K562 (cell line): ENCODE data around the gene NRXN3. TPM values are rescaled to one million over a fixed set of nuclear protein-coding genes. Genes with fewer than 3 reads are reported as not detected.

Experiments used
- ATAC-seq: fragments of 200-7000 bp; cut with Tn5 transposase; 3 replicates; pipeline ENCODE4 v1.9.1; 2020; ENCODE audit warnings: moderate library complexity
- BruUV-seq: library from RNA; stranded (reverse); fragments of 400-500 nt; replicated peaks from 2 replicates; lab custom pipeline; 2021; lab: Mats Ljungman, UMichigan
- CTCF ChIA-PET: fragments of 300-600 bp; formaldehyde crosslinking; extraction: SDS; loops from one replicate; lab custom pipeline; 2021; ENCODE audit warnings: low intra/inter-chr PET ratio; lab: Yijun Ruan, JAX
- POLR2A ChIA-PET: fragments of 300-600, 350-650 bp; sonication (Branson Sonifier 250); formaldehyde crosslinking; extraction: SDS; loops from one replicate; lab custom pipeline; 2021; ENCODE audit warnings: antibody characterized with exemption, inconsistent platforms; lab: Yijun Ruan, JAX
- DNase-seq, 4 experiments: peaks; one replicate each; pipeline versions ENCODE4 v3.0.0 to v3.0.0-alpha.2; 2011 to 2018; ENCODE audit warnings: low spot score in 3 of 4, mixed read lengths in 3 of 4; ENCODE audit errors: extremely low read depth in 1 of 4
- FAIRE-seq: peaks from 2 replicates; lab custom pipeline; 2011; peaks lifted over from hg19 to GRCh38; lab: Jason Lieb, UNC
- H2AFZ ChIP-seq: 2 replicates; pipeline ENCODE4 v1.6.0; 2011; ENCODE audit warnings: low read depth, low read length, control low read depth, inconsistent platforms
- H3K27ac ChIP-seq: fragments of 200-600 bp; 3 replicates; pipeline ENCODE4 v1.8.0; 2011; ENCODE audit warnings: low read depth, mild to moderate bottlenecking, control low read depth, inconsistent platforms, low read length, moderate library complexity, mixed read lengths; ENCODE audit errors: extremely low read depth
- H3K27me3 ChIP-seq, 2 experiments: fragments of 300-600 bp in 1 of 2; 2 replicates in 1 of 2; 3 replicates in 1 of 2; pipeline versions ENCODE4 v1.6.0 to v1.8.0; 2011; ENCODE audit warnings: inconsistent platforms in 2 of 2, low read length in 2 of 2, mild to moderate bottlenecking in 1 of 2, mixed read lengths in 1 of 2, moderate library complexity in 1 of 2; ENCODE audit not compliant: control insufficient read depth in 2 of 2, insufficient read depth in 2 of 2
- H3K36me3 ChIP-seq: fragments of 300-600 bp; 3 replicates; pipeline ENCODE4 v1.8.0; 2011; ENCODE audit warnings: mild to moderate bottlenecking, low read length, inconsistent platforms; ENCODE audit not compliant: control insufficient read depth, insufficient read depth
- H3K4me1 ChIP-seq, 2 experiments: fragments of 200-600 bp in 1 of 2; replicated peaks in 1 of 2; 2 replicates in 1 of 2; 3 replicates in 1 of 2; pipeline versions ENCODE4 v1.5.1 to v1.8.0; 2011; ENCODE audit warnings: inconsistent platforms in 2 of 2, low read length in 2 of 2, mild to moderate bottlenecking in 1 of 2, mixed read lengths in 1 of 2, moderate library complexity in 1 of 2; ENCODE audit not compliant: control insufficient read depth in 2 of 2, insufficient read depth in 2 of 2
- H3K4me2 ChIP-seq: 2 replicates; pipeline ENCODE4 v1.6.1; 2011; ENCODE audit warnings: low read length, control low read depth, inconsistent platforms, mixed read lengths; ENCODE audit not compliant: insufficient read depth
- H3K4me3 ChIP-seq: fragments of 200-600 bp; sonication (generic), shearing (Covaris generic); 2 replicates; pipeline ENCODE4 v1.5.1; 2016; ENCODE audit warnings: control low read depth, inconsistent platforms
- H3K79me2 ChIP-seq: fragments of 200-600 bp; 3 replicates; pipeline ENCODE4 v1.8.0; 2011; ENCODE audit warnings: low read length, inconsistent platforms; ENCODE audit not compliant: control insufficient read depth, insufficient read depth
- H3K9ac ChIP-seq, 2 experiments: 2 replicates each; pipeline versions ENCODE4 v1.6.0 to v1.6.1; 2011; ENCODE audit warnings: low read depth in 2 of 2, low read length in 2 of 2, control low read depth in 1 of 2, inconsistent platforms in 1 of 2, mild to moderate bottlenecking in 1 of 2, mixed read lengths in 1 of 2; ENCODE audit not compliant: insufficient read depth in 1 of 2
- H3K9me1 ChIP-seq: one replicate; pipeline ENCODE4 v1.6.0; 2011; ENCODE audit warnings: inconsistent platforms, mild to moderate bottlenecking, low read length, moderate library complexity; ENCODE audit not compliant: control insufficient read depth, insufficient read depth
- H3K9me3 ChIP-seq: replicated peaks from 2 replicates; pipeline ENCODE4 v1.5.1; 2011; ENCODE audit warnings: low read depth, low read length, inconsistent platforms; ENCODE audit not compliant: control insufficient read depth, insufficient read depth
- H4K20me1 ChIP-seq: replicated peaks from 2 replicates; pipeline ENCODE4 v1.6.1; 2011; ENCODE audit warnings: low read length, inconsistent platforms, mixed read lengths; ENCODE audit not compliant: control insufficient read depth, insufficient read depth
- ARID2 ChIP-seq: fragments of 450-650 bp; IDR thresholded peaks from 2 replicates; pipeline ENCODE4 v1.6.1; 2017; ENCODE audit warnings: antibody characterized with exemption, mild to moderate bottlenecking
- DIDO1 ChIP-seq: fragments of 450-650 bp; IDR thresholded peaks from 2 replicates; pipeline ENCODE4 v1.6.1; 2016; ENCODE audit warnings: low read depth, missing biosample characterization, missing genetic modification characterization
- FOXA1 ChIP-seq: fragments of 450-650 bp; IDR thresholded peaks from 2 replicates; pipeline ENCODE4 v1.6.1; 2016; ENCODE audit warnings: mild to moderate bottlenecking, borderline replicate concordance
- HDGF ChIP-seq: fragments of 450-650 bp; IDR thresholded peaks from 2 replicates; pipeline ENCODE4 v1.6.1; 2016
- MYC ChIP-seq, 2 experiments: fragments of 250-450 bp in 1 of 2; sonication (Bioruptor Pico) in 1 of 2; IDR thresholded peaks; 2 replicates each; pipeline versions ENCODE4 v1.5.1 to v1.6.1; 2012 to 2021; ENCODE audit warnings: low read depth in 2 of 2, borderline replicate concordance in 1 of 2, improper control_type of control experiment in 1 of 2, low read length in 1 of 2, mild to moderate bottlenecking in 1 of 2, moderate library complexity in 1 of 2
- NELFE ChIP-seq: IDR thresholded peaks from 2 replicates; pipeline ENCODE4 v1.6.1; 2011; ENCODE audit warnings: mild to moderate bottlenecking; ENCODE audit not compliant: insufficient read depth, insufficient read length
- PHTF2 ChIP-seq: fragments of 250-450 bp; sonication (Bioruptor Pico); IDR thresholded peaks from 2 replicates; pipeline ENCODE4 v1.5.0; 2021; ENCODE audit warnings: mild to moderate bottlenecking
- SAFB2 ChIP-seq: fragments of 200-400 bp; formaldehyde crosslinking; IDR thresholded peaks from 2 replicates; pipeline ENCODE4 v1.6.1; 2018; ENCODE audit warnings: borderline replicate concordance, low read length, low read depth, moderate library complexity; ENCODE audit not compliant: severe bottlenecking
- TGIF2 ChIP-seq: sonication (generic); formaldehyde crosslinking; IDR thresholded peaks from 2 replicates; pipeline ENCODE4 v1.8.1; 2022; ENCODE audit warnings: mild to moderate bottlenecking, missing genetic modification reagents, moderate library complexity
- THAP12 ChIP-seq: fragments of 250-450 bp; sonication (Bioruptor Pico); IDR thresholded peaks from 2 replicates; pipeline ENCODE4 v1.9.0; 2021; ENCODE audit warnings: mild to moderate bottlenecking, inconsistent platforms
- THAP7 ChIP-seq: fragments of 250-450 bp; sonication (Bioruptor Pico); IDR thresholded peaks from 2 replicates; pipeline ENCODE4 v1.5.0; 2021
- U2AF1 ChIP-seq: fragments of 200-400 bp; formaldehyde crosslinking; optimal IDR thresholded peaks from 2 replicates; pipeline ENCODE3; 2017; ENCODE audit warnings: mild to moderate bottlenecking, low read depth, low read length, moderate library complexity
- ZNF699 ChIP-seq: fragments of 250-450 bp; sonication (Bioruptor Pico); IDR thresholded peaks from 2 replicates; pipeline ENCODE4 v1.8.0; 2021; ENCODE audit warnings: mild to moderate bottlenecking, moderate library complexity; ENCODE audit not compliant: insufficient replicate concordance
- WGBS: fragments of 100-300 bp; shearing (Covaris generic); methylation state at CpG from one replicate; pipeline ENCODE4 v1.1.6; 2016; ENCODE audit warnings: low coverage, mixed read lengths; ENCODE audit not compliant: insufficient coverage; ENCODE audit errors: missing lambda C conversion rate; 5-methylcytosine and 5-hydroxymethylcytosine counted together
- in situ Hi-C: fragments of 300-500 bp; cut with MboI; formaldehyde crosslinking; loops from 4 replicates; pipeline ENCODE4 v1.15.0; 2018; ENCODE audit warnings: inconsistent platforms, mixed read lengths
- intact Hi-C: fragments of 100-400 bp; cut with micrococcal nuclease; formaldehyde crosslinking; loops from 2 replicates; pipeline ENCODE4 v1.14.2; 2022
- polyA plus RNA-seq, 8 experiments: library from polyadenylated mRNA; depleted of rRNA in 4 of 8; stranded (reverse) in 5 of 8; unstranded in 3 of 8; fragments of >200 nt; fragmentation: Nextera tagmentation in 2 of 8; fragmentation: Illumina TruSeq in 1 of 8; extraction: Ambion mirVana in 2 of 8; extraction: Trizol in 1 of 8; gene quantifications; 2 replicates each; pipeline versions ENCODE4 v1.2.1 to v1.2.3, GENCODE V29; 2011 to 2014; ENCODE audit warnings: inconsistent platforms in 1 of 8, missing spikeins in 1 of 8
- total RNA-seq, 7 experiments: library from RNA; depleted of rRNA in 6 of 7; stranded (reverse); fragments of >200 nt in 6 of 7; fragmentation: Illumina TruSeq in 2 of 7; extraction: Trizol in 2 of 7; gene quantifications; 2 replicates each; pipeline versions ENCODE4 v1.2.1 to v1.2.3, GENCODE V29; 2011 to 2021; ENCODE audit warnings: low replicate concordance in 1 of 7
- TF ChIP-seq, protein P1 (sequence below): sonication (generic); formaldehyde crosslinking; IDR thresholded peaks from 2 replicates; pipeline ENCODE4 v1.8.0; 2022; ENCODE audit warnings: mild to moderate bottlenecking, missing genetic modification reagents, borderline replicate concordance

Gene NRXN3
- total and polyA plus RNA-seq, 9 of the 15 experiments (the other 6 are each of a cell fraction or from before 2014, with no cell fraction given), result 0.09 TPM; not detected in 8

GRCh38 chr14:79511146-79511545 is 1341.0 kb downstream of the NRXN3 start (continued):
- TF ChIP-seq NELFE (no peak), DIDO1 (tag) (no peak)

GRCh38 chr14:79513446-79513845 is 1343.3 kb downstream of the NRXN3 start:
- H4K20me1 ChIP-seq, result no peaks in the 10 kb centered on the region
- H3K79me2 ChIP-seq, result no peaks in the 10 kb centered on the region
- H3K9me1 ChIP-seq, result no peaks in the 10 kb centered on the region
- no peak overlapping the region for H2AFZ ChIP-seq
- 0% methylated on average over 1 of the region's 1 CpG for WGBS
- no peaks in the 10 kb centered on the region for H3K36me3 ChIP-seq
- no peak for DNase-seq
- H3K4me2 ChIP-seq, result no peak overlapping the region
- no peaks in the 10 kb centered on the region for H3K27me3 ChIP-seq
- no TSS peak for BruUV-seq
- H3K4me1 ChIP-seq, result no peaks in the 10 kb centered on the region
- in situ Hi-C loops, result no loop called here
- ATAC-seq, result no peak
- no peak for FAIRE-seq
- ChIA-PET CTCF (no interaction called here), POLR2A (no interaction called here)
- H3K9me3 ChIP-seq, result no peaks in the 10 kb centered on the region
- intact Hi-C loops, result no loop called here
- H3K27ac ChIP-seq, result no peak overlapping the region
- no peak overlapping the region for H3K9ac ChIP-seq
- no peak overlapping the region for H3K4me3 ChIP-seq
- TF ChIP-seq SAFB2, result no peak
- no peak for TF ChIP-seq PHTF2 (CRISPR knock-in tag)
- TF ChIP-seq THAP7, result no peak
- TF ChIP-seq THAP12, result no peak
- TF ChIP-seq MYC (IDR thresholded peaks at IDR 0.05; ENCODE audit: low read depth, low read length), result no peak
- TF ChIP-seq MYC (CRISPR knock-in tag; IDR thresholded peaks at IDR 0.05; ENCODE audit: borderline replicate concordance, low read depth), result no peak
- no peak for TF ChIP-seq ARID2
- no peak for TF ChIP-seq HDGF
- TF ChIP-seq FOXA1, result no peak
- TF ChIP-seq ZNF699 (CRISPR knock-in tag), result no peak
- TF ChIP-seq, protein P1, sequence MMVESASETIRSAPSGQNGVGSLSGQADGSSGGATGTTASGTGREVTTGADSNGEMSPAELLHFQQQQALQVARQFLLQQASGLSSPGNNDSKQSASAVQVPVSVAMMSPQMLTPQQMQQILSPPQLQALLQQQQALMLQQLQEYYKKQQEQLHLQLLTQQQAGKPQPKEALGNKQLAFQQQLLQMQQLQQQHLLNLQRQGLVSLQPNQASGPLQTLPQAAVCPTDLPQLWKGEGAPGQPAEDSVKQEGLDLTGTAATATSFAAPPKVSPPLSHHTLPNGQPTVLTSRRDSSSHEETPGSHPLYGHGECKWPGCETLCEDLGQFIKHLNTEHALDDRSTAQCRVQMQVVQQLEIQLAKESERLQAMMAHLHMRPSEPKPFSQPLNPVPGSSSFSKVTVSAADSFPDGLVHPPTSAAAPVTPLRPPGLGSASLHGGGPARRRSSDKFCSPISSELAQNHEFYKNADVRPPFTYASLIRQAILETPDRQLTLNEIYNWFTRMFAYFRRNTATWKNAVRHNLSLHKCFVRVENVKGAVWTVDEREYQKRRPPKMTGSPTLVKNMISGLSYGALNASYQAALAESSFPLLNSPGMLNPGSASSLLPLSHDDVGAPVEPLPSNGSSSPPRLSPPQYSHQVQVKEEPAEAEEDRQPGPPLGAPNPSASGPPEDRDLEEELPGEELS (CRISPR knock-in tag), result no peak
- no peak for TF ChIP-seq TGIF2 (CRISPR knock-in tag)
- TF ChIP-seq U2AF1, result no peak
